Liver (tissue), 3 donors: ENCODE results near the gene ALDH1A2.

Experiments
- CTCF ChIP-seq: fragments of 150-350 bp; IDR thresholded peaks from 2 replicates; pipeline ENCODE4 v1.5.1; 2017; ENCODE audit warnings: improper control_type of control experiment, low read depth, low read length; ENCODE audit not compliant: missing input control
- NR2F2 ChIP-seq: IDR thresholded peaks from 2 replicates; pipeline ENCODE4 v1.6.1; 2016; ENCODE audit warnings: antibody characterized with exemption
- donor health status: healthy.
- donor health status: healthy.

- TF ChIP-seq CTCF (no peak), NR2F2 (no peak)
Measured at GRCh38 chr15:58021332-58022230, 43.9 kb downstream of the ALDH1A2 start.
